Smooth muscle cell (in vitro differentiated cells): ENCODE measurements around the gene BHLHE41. TPM values are rescaled to one million over a fixed set of nuclear protein-coding genes. Genes with fewer than 3 reads are reported as not detected.

Experiments used
- DNase-seq: peaks from one replicate; lab custom pipeline; 2025; ENCODE audit not compliant: unreplicated experiment; lab: John Stamatoyannopoulos, UW
- H2AFZ ChIP-seq: fragments of 200-600 bp; sonication (generic); 2 replicates; pipeline ENCODE4 v1.6.0; 2016; ENCODE audit warnings: antibody characterized with exemption, low read depth, mild to moderate bottlenecking
- H3F3A ChIP-seq: fragments of 200-600 bp; sonication (generic); 2 replicates; pipeline ENCODE4 v1.6.0; 2017; ENCODE audit warnings: antibody characterized with exemption, low read depth
- H3K27ac ChIP-seq: fragments of 200-600 bp; sonication (generic); 2 replicates; pipeline ENCODE4 v1.5.1; 2016; ENCODE audit warnings: low read depth, mild to moderate bottlenecking
- H3K27me3 ChIP-seq: fragments of 200-600 bp; sonication (generic); 2 replicates; pipeline ENCODE4 v1.6.1; 2016; ENCODE audit warnings: low read depth, mild to moderate bottlenecking
- H3K36me3 ChIP-seq: fragments of 200-600 bp; sonication (generic); 2 replicates; pipeline ENCODE4 v1.5.1; 2016; ENCODE audit warnings: low read depth
- H3K4me1 ChIP-seq: fragments of 200-600 bp; sonication (generic); 2 replicates; pipeline ENCODE4 v1.5.1; 2016; ENCODE audit warnings: low read depth
- H3K4me2 ChIP-seq: fragments of 200-600 bp; sonication (generic); 2 replicates; pipeline ENCODE4 v1.6.0; 2016; ENCODE audit warnings: mild to moderate bottlenecking
- H3K4me3 ChIP-seq: fragments of 200-600 bp; sonication (generic); 2 replicates; pipeline ENCODE4 v1.5.1; 2016; ENCODE audit warnings: mild to moderate bottlenecking
- H3K79me2 ChIP-seq: fragments of 200-600 bp; sonication (generic); 2 replicates; pipeline ENCODE4 v1.6.0; 2016; ENCODE audit warnings: low read depth, mild to moderate bottlenecking
- H3K9ac ChIP-seq: fragments of 200-600 bp; sonication (generic); 2 replicates; pipeline ENCODE4 v1.6.0; 2016; ENCODE audit warnings: low read depth
- H3K9me3 ChIP-seq: fragments of 200-600 bp; sonication (generic); replicated peaks from 2 replicates; pipeline ENCODE4 v1.5.1; 2016; ENCODE audit warnings: low read depth
- H4K20me1 ChIP-seq: fragments of 200-600 bp; sonication (generic); 2 replicates; pipeline ENCODE4 v1.6.0; 2016; ENCODE audit warnings: low read depth
- CTCF ChIP-seq: fragments of 200-600 bp; sonication (generic); IDR thresholded peaks from 2 replicates; pipeline ENCODE4 v1.5.1; 2017; ENCODE audit warnings: borderline replicate concordance, mild to moderate bottlenecking, antibody characterized with exemption; ENCODE audit not compliant: insufficient read depth, poor library complexity, severe bottlenecking
- WGBS: methylation state at CpG from one replicate; pipeline ENCODE4 v1.1.7; 2016; ENCODE audit warnings: low lambda C conversion rate; 5-methylcytosine and 5-hydroxymethylcytosine counted together
- polyA plus RNA-seq: library from polyadenylated mRNA; unstranded; fragments of >200 nt; fragmentation: Nextera tagmentation; extraction: Ambion mirVana; gene quantifications from 2 replicates; pipeline ENCODE4 v1.2.1, GENCODE V29; 2016
- total RNA-seq: library from RNA; depleted of rRNA; stranded (reverse); fragments of >200 nt; gene quantifications from 2 replicates; pipeline ENCODE4 v1.2.3, GENCODE V29; 2014

The BHLHE41 gene
- total and polyA plus RNA-seq, 2 experiments from 2014 or later: 4.4 to 10.3 TPM

GRCh38 chr12:26092346-26093105 lies 32.3 kb downstream of the BHLHE41 start:
- Histone ChIP-seq H3F3A (no peaks in the 10 kb centered on the region), H3K4me3 (no peak overlapping the region), H4K20me1 (no peaks in the 10 kb centered on the region), H3K9ac (no peak overlapping the region), H3K36me3 (no peaks in the 10 kb centered on the region), H2AFZ (no peak overlapping the region), H3K27ac (no peak overlapping the region), H3K9me3 (no peaks in the 10 kb centered on the region), H3K79me2 (no peaks in the 10 kb centered on the region), H3K4me2 (no peak overlapping the region), H3K4me1 (no peaks in the 10 kb centered on the region), H3K27me3 (no peaks in the 10 kb centered on the region)
- 71% methylated on average over 4 of the region's 4 CpGs for WGBS
- DNase-seq: no peak
- TF ChIP-seq CTCF: no peak

- Histone ChIP-seq H3K4me3 (no peak overlapping the region), H3K4me2 (no peak overlapping the region), H4K20me1 (no peaks in the 10 kb centered on the region), H3K4me1 (no peaks in the 10 kb centered on the region), H3K27ac (no peak overlapping the region), H3K79me2 (no peaks in the 10 kb centered on the region), H3K36me3 (no peaks in the 10 kb centered on the region), H3K27me3 (no peaks in the 10 kb centered on the region), H3F3A (no peaks in the 10 kb centered on the region), H2AFZ (no peak overlapping the region), H3K9me3 (no peaks in the 10 kb centered on the region), H3K9ac (no peak overlapping the region)
- WGBS: 80% methylated on average over 6 of the region's 6 CpGs
- no peak for DNase-seq
- TF ChIP-seq CTCF: no peak
Measured at GRCh38 chr12:26091822-26092221, 33.0 kb downstream of the BHLHE41 start.

GRCh38 chr12:26090836-26091510 lies 33.9 kb downstream of the BHLHE41 start:
- DNase-seq: no peak
- H3F3A ChIP-seq: no peaks in the 10 kb centered on the region
- WGBS: 84% methylated on average over 11 of the region's 11 CpGs
- no peak for TF ChIP-seq CTCF
- H3K27ac ChIP-seq: no peak overlapping the region
- no peak overlapping the region for H3K4me3 ChIP-seq
- H3K79me2 ChIP-seq: no peaks in the 10 kb centered on the region
- H4K20me1 ChIP-seq: no peaks in the 10 kb centered on the region
- no peak overlapping the region for H3K9ac ChIP-seq
- no peaks in the 10 kb centered on the region for H3K9me3 ChIP-seq
- H3K36me3 ChIP-seq: no peaks in the 10 kb centered on the region
- no peaks in the 10 kb centered on the region for H3K27me3 ChIP-seq
- no peaks in the 10 kb centered on the region for H3K4me1 ChIP-seq
- H2AFZ ChIP-seq: no peak overlapping the region
- no peak overlapping the region for H3K4me2 ChIP-seq
